Measurements from ENCODE around the gene NEK7.
"Not testable (repeated sequence)": the region's sequence is repeated elsewhere in the genome, so short reads cannot be mapped to it uniquely, and the experiment has no call there.

The NEK7 gene

GRCh38 chr1:198187973-198188588, 31.3 kb downstream of the NEK7 start:
- H2AFZ ChIP-seq (ENCODE audit: low read depth, low read length, severe bottlenecking), result no peak overlapping the region
- H3K4me3 ChIP-seq (ENCODE audit: insufficient read depth, low read length, poor library complexity, severe bottlenecking), result no peak overlapping the region
- H3F3A ChIP-seq (ENCODE audit: insufficient read depth), result no peaks in the 10 kb centered on the region; the same call in 1 of the 2 replicates
- H3K9me3 ChIP-seq (ENCODE audit: insufficient read depth, low read length), result no peaks in the 10 kb centered on the region
- H3K79me2 ChIP-seq (ENCODE audit: insufficient read depth, low read length), result peaks cover 2% of the 10 kb centered on the region; the same call in 1 of the 2 replicates
- H3K9me2 ChIP-seq (replicated peaks; ENCODE audit: insufficient read depth, low read length), result no peaks in the 10 kb centered on the region
- no peaks in the 10 kb centered on the region for H3K27me3 ChIP-seq (ENCODE audit: low read length)
- no peak overlapping the region for H3K9ac ChIP-seq (ENCODE audit: low read length)
- H3K4me2 ChIP-seq (ENCODE audit: low read depth, low read length, poor library complexity, severe bottlenecking), result no peak overlapping the region
- TF ChIP-seq CTCF (IDR thresholded peaks at IDR 0.05; ENCODE audit: insufficient read depth, low read length, poor library complexity, severe bottlenecking) (no peak), EZH2phosphoT487 (conservative IDR thresholded peaks at IDR 0.05; ENCODE audit: low read length) (no peak)
- H3K36me3 ChIP-seq (ENCODE audit: low read length), result no peaks in the 10 kb centered on the region
- H3K27ac ChIP-seq (ENCODE audit: low read depth, low read length), result no peak overlapping the region
- H4K20me1 ChIP-seq (ENCODE audit: low read depth, low read length), result peaks cover 18% of the 10 kb centered on the region; the same call in 1 of the 2 replicates

DNA sequence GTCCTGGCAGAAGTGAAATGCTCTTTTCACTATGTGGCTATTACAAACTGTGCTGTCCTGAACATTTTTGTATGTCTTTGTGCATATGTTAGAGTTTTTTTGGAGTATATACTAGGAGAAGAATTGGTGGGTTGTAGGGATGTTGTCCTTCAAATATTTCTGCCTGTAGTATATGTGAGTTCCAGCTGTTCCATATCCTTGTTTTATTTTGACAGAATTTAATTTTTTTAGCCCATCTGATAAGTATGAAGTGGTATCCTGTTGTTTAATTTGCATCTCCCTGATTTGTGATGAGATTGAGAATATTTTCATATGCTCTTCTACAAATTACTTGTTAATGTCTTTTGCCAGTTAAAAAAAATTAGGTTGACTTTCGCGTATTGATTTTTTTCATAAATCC, 34.3 kb downstream of the NEK7 start:
- Histone ChIP-seq H4K20me1 (ENCODE audit: low read depth, low read length) (peaks cover 20% of the 10 kb centered on the region; the same call in 1 of the 2 replicates), H3K27me3 (ENCODE audit: low read length) (no peaks in the 10 kb centered on the region), H2AFZ (ENCODE audit: low read depth, low read length, severe bottlenecking) (no peak overlapping the region), H3F3A (ENCODE audit: insufficient read depth) (no peaks in the 10 kb centered on the region; the same call in 1 of the 2 replicates), H3K36me3 (ENCODE audit: low read length) (no peaks in the 10 kb centered on the region), H3K4me3 (ENCODE audit: insufficient read depth, low read length, poor library complexity, severe bottlenecking) (no peak overlapping the region), H3K79me2 (ENCODE audit: insufficient read depth, low read length) (no peaks in the 10 kb centered on the region; the same call in 1 of the 2 replicates), H3K9ac (ENCODE audit: low read length) (no peak overlapping the region), H3K9me2 (replicated peaks; ENCODE audit: insufficient read depth, low read length) (no peaks in the 10 kb centered on the region), H3K27ac (ENCODE audit: low read depth, low read length) (no peak overlapping the region), H3K9me3 (ENCODE audit: insufficient read depth, low read length) (no peaks in the 10 kb centered on the region), H3K4me2 (ENCODE audit: low read depth, low read length, poor library complexity, severe bottlenecking) (no peak overlapping the region)
- no peak for TF ChIP-seq EZH2phosphoT487 (conservative IDR thresholded peaks at IDR 0.05; ENCODE audit: low read length)
- no peak for TF ChIP-seq CTCF (IDR thresholded peaks at IDR 0.05; ENCODE audit: insufficient read depth, low read length, poor library complexity, severe bottlenecking)

GRCh38 chr1:198193871-198194270, 37.1 kb downstream of the NEK7 start:
- not testable (repeated sequence) for H3K27me3 ChIP-seq (ENCODE audit: low read length); H3K4me2 ChIP-seq (ENCODE audit: low read depth, low read length, poor library complexity, severe bottlenecking); H3K9me2 ChIP-seq (replicated peaks; ENCODE audit: insufficient read depth, low read length); H3K4me3 ChIP-seq (ENCODE audit: insufficient read depth, low read length, poor library complexity, severe bottlenecking); H3F3A ChIP-seq (ENCODE audit: insufficient read depth); H2AFZ ChIP-seq (ENCODE audit: low read depth, low read length, severe bottlenecking); H3K36me3 ChIP-seq (ENCODE audit: low read length); H3K9ac ChIP-seq (ENCODE audit: low read length); H3K27ac ChIP-seq (ENCODE audit: low read depth, low read length); H3K9me3 ChIP-seq (ENCODE audit: insufficient read depth, low read length); H3K79me2 ChIP-seq (ENCODE audit: insufficient read depth, low read length)
- peaks cover 20% of the 10 kb centered on the region; the same call in 1 of the 2 replicates for H4K20me1 ChIP-seq (ENCODE audit: low read depth, low read length)

- peaks cover 12% of the 10 kb centered on the region; the same call in 1 of the 2 replicates for H4K20me1 ChIP-seq (ENCODE audit: low read depth, low read length)
- no peak overlapping the region for H3K4me3 ChIP-seq (ENCODE audit: insufficient read depth, low read length, poor library complexity, severe bottlenecking)
- H3K79me2 ChIP-seq (ENCODE audit: insufficient read depth, low read length), result peaks cover 3% of the 10 kb centered on the region; the same call in 1 of the 2 replicates
- H3K9me2 ChIP-seq (replicated peaks; ENCODE audit: insufficient read depth, low read length), result no peaks in the 10 kb centered on the region
- no peaks in the 10 kb centered on the region for H3K36me3 ChIP-seq (ENCODE audit: low read length)
- TF ChIP-seq EZH2phosphoT487 (conservative IDR thresholded peaks at IDR 0.05; ENCODE audit: low read length), result no peak
- no peak for TF ChIP-seq CTCF (IDR thresholded peaks at IDR 0.05; ENCODE audit: insufficient read depth, low read length, poor library complexity, severe bottlenecking)
- no peak overlapping the region for H3K4me2 ChIP-seq (ENCODE audit: low read depth, low read length, poor library complexity, severe bottlenecking)
- no peaks in the 10 kb centered on the region for H3K9me3 ChIP-seq (ENCODE audit: insufficient read depth, low read length)
- no peaks in the 10 kb centered on the region for H3F3A ChIP-seq (ENCODE audit: insufficient read depth)
- H3K27me3 ChIP-seq (ENCODE audit: low read length), result no peaks in the 10 kb centered on the region
- no peak overlapping the region for H2AFZ ChIP-seq (ENCODE audit: low read depth, low read length, severe bottlenecking)
- H3K9ac ChIP-seq (ENCODE audit: low read length), result no peak overlapping the region
- no peak overlapping the region for H3K27ac ChIP-seq (ENCODE audit: low read depth, low read length)
Measured at GRCh38 chr1:198196630-198197029, 39.8 kb downstream of the NEK7 start.
